ENCODE data around the gene AP2A2.

- TF ChIP-seq CTCF (IDR thresholded peaks at IDR 0.05): peak in 1 of 4 experiments; percentile 25
- no peak for TF ChIP-seq POLR2A (IDR thresholded peaks at IDR 0.05)
- no peak for TF ChIP-seq POLR2AphosphoS5 (IDR thresholded peaks at IDR 0.05)
Observed at GRCh38 chr11:898540-899190, 27.0 kb upstream of the AP2A2 start.

Data from prostate gland (tissue), 2 donors.